Panc1 (cell line): ENCODE results near the gene NR2F6.

ENCODE experiments used
- POLR2AphosphoS5 ChIP-seq: IDR thresholded peaks from 2 replicates; pipeline ENCODE4 v1.6.1; 2012; ENCODE audit warnings: mild to moderate bottlenecking, low read depth, low read length, moderate library complexity
- TF ChIP-seq, protein P1 (sequence below): fragments of 450-650 bp; IDR thresholded peaks from 2 replicates; pipeline ENCODE4 v1.5.1; 2017; ENCODE audit warnings: mild to moderate bottlenecking
- TF ChIP-seq, protein P2 (sequence below), 2 experiments: IDR thresholded peaks; 2 replicates each; pipeline ENCODE4 v1.6.1; 2011 to 2012; ENCODE audit warnings: low read depth in 2 of 2, control low read depth in 1 of 2, low read length in 1 of 2, mild to moderate bottlenecking in 1 of 2, moderate library complexity in 1 of 2; ENCODE audit not compliant: insufficient read depth in 1 of 2

- TF ChIP-seq, protein P1, sequence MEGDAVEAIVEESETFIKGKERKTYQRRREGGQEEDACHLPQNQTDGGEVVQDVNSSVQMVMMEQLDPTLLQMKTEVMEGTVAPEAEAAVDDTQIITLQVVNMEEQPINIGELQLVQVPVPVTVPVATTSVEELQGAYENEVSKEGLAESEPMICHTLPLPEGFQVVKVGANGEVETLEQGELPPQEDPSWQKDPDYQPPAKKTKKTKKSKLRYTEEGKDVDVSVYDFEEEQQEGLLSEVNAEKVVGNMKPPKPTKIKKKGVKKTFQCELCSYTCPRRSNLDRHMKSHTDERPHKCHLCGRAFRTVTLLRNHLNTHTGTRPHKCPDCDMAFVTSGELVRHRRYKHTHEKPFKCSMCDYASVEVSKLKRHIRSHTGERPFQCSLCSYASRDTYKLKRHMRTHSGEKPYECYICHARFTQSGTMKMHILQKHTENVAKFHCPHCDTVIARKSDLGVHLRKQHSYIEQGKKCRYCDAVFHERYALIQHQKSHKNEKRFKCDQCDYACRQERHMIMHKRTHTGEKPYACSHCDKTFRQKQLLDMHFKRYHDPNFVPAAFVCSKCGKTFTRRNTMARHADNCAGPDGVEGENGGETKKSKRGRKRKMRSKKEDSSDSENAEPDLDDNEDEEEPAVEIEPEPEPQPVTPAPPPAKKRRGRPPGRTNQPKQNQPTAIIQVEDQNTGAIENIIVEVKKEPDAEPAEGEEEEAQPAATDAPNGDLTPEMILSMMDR, result peak; percentile 77
- no peak for TF ChIP-seq POLR2AphosphoS5
- TF ChIP-seq, protein P2, sequence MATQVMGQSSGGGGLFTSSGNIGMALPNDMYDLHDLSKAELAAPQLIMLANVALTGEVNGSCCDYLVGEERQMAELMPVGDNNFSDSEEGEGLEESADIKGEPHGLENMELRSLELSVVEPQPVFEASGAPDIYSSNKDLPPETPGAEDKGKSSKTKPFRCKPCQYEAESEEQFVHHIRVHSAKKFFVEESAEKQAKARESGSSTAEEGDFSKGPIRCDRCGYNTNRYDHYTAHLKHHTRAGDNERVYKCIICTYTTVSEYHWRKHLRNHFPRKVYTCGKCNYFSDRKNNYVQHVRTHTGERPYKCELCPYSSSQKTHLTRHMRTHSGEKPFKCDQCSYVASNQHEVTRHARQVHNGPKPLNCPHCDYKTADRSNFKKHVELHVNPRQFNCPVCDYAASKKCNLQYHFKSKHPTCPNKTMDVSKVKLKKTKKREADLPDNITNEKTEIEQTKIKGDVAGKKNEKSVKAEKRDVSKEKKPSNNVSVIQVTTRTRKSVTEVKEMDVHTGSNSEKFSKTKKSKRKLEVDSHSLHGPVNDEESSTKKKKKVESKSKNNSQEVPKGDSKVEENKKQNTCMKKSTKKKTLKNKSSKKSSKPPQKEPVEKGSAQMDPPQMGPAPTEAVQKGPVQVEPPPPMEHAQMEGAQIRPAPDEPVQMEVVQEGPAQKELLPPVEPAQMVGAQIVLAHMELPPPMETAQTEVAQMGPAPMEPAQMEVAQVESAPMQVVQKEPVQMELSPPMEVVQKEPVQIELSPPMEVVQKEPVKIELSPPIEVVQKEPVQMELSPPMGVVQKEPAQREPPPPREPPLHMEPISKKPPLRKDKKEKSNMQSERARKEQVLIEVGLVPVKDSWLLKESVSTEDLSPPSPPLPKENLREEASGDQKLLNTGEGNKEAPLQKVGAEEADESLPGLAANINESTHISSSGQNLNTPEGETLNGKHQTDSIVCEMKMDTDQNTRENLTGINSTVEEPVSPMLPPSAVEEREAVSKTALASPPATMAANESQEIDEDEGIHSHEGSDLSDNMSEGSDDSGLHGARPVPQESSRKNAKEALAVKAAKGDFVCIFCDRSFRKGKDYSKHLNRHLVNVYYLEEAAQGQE (IDR thresholded peaks at IDR 0.05; ENCODE audit: insufficient read depth in 1 of 2, low read depth in 2 of 2, low read length in 1 of 2), result no peak
Measured at GRCh38 chr19:17205237-17206140, 40.2 kb downstream of the NR2F6 start.
